Measurements from ENCODE around the gene ELFN1. TPM values are rescaled to one million over a fixed set of nuclear protein-coding genes. Genes with fewer than 3 reads are reported as not detected.

Gene ELFN1
- total RNA-seq (2022; extraction: Qiagen RNA extraction; ENCODE audit: low read depth): 0.30 to 0.57 TPM (median 0.47 TPM) in 5 replicates

GRCh38 chr7:1669954-1670893 lies at the start of gene ELFN1:
ELFN1 (plus strand) TSS chr7:1670277; CDS start chr7:1744597, 74,320 bp downstream.

Other genes with a start within 250 kb of the ELFN1 start
- 23.7 to 36.8 TPM (median 27.0 TPM) in 5 replicates for gene MICALL2, start 210.8 kb upstream of the ELFN1 start, total RNA-seq (2022; extraction: Qiagen RNA extraction; ENCODE audit: low read depth)
- gene INTS1, start 165.9 kb upstream of the ELFN1 start, total RNA-seq (2022; extraction: Qiagen RNA extraction; ENCODE audit: low read depth): 50.1 to 68.4 TPM (median 55.6 TPM) in 5 replicates
- 64.3 to 104 TPM (median 90.8 TPM) in 5 replicates for gene MAFK, start 139.6 kb upstream of the ELFN1 start, total RNA-seq (2022; extraction: Qiagen RNA extraction; ENCODE audit: low read depth)
- 8.7 to 14.5 TPM (median 14.0 TPM) in 5 replicates for gene TMEM184A, start 114.1 kb upstream of the ELFN1 start, total RNA-seq (2022; extraction: Qiagen RNA extraction; ENCODE audit: low read depth)
- gene PSMG3, start 100.2 kb upstream of the ELFN1 start, total RNA-seq (2022; extraction: Qiagen RNA extraction; ENCODE audit: low read depth): 84.9 to 116 TPM (median 110 TPM) in 5 replicates

Measured in A549 treated with CpdA at 1 μM for 4 hours (cell line).